HAP-1 (cell line): ENCODE data around the gene METAP1D.
"Not testable (repeated sequence)": the region's sequence is repeated elsewhere in the genome, so short reads cannot be mapped to it uniquely, and the experiment has no call there.

ENCODE experiments used
- DNase-seq, 2 experiments: peaks; one replicate each; pipeline ENCODE4 v3.0.0-alpha.2; 2016 to 2020; ENCODE audit warnings: low spot score in 2 of 2
- H3K27me3 ChIP-seq: fragments of 250-450 bp; sonication (Bioruptor Pico); 2 replicates; pipeline ENCODE4 v1.5.1; 2020; ENCODE audit warnings: low read depth, mild to moderate bottlenecking, moderate library complexity
- H3K36me3 ChIP-seq: fragments of 250-450 bp; sonication (Bioruptor Pico); replicated peaks from 2 replicates; pipeline ENCODE4 v1.5.1; 2020; ENCODE audit warnings: mild to moderate bottlenecking
- H3K4me1 ChIP-seq: fragments of 250-450 bp; sonication (Bioruptor Pico); 2 replicates; pipeline ENCODE4 v1.5.1; 2020; ENCODE audit warnings: mild to moderate bottlenecking
- H3K4me3 ChIP-seq: fragments of 250-450 bp; sonication (Bioruptor Pico); 2 replicates; pipeline ENCODE4 v1.5.1; 2020; ENCODE audit warnings: mild to moderate bottlenecking, moderate library complexity
- H3K9me3 ChIP-seq: fragments of 250-450 bp; sonication (Bioruptor Pico); 2 replicates; pipeline ENCODE4 v1.5.1; 2020; ENCODE audit warnings: mild to moderate bottlenecking, moderate library complexity
- in situ Hi-C: fragments of 300-500 bp; cut with MboI; formaldehyde crosslinking; loops from 3 replicates; pipeline ENCODE4 v1.14.3; 2020; ENCODE audit warnings: low sequenced_read_pairs, inconsistent platforms, mixed read lengths

METAP1D gene

GRCh38 chr2:172066394-172066886, 66.7 kb downstream of the METAP1D start:
- H3K4me1 ChIP-seq, result no peaks in the 10 kb centered on the region; the same call in 1 of the 2 replicates
- in situ Hi-C loops, result no loop called here
- no peaks in the 10 kb centered on the region for H3K27me3 ChIP-seq
- no peak for DNase-seq
- no peaks in the 10 kb centered on the region for H3K9me3 ChIP-seq
- no peaks in the 10 kb centered on the region for H3K36me3 ChIP-seq
- no peak overlapping the region for H3K4me3 ChIP-seq

GRCh38 chr2:172067905-172068304, 68.2 kb downstream of the METAP1D start:
- in situ Hi-C loops, H3K4me3 ChIP-seq, H3K27me3 ChIP-seq, DNase-seq, H3K9me3 ChIP-seq, H3K36me3 ChIP-seq: not testable (repeated sequence)
- H3K4me1 ChIP-seq, result peaks cover 13% of the 10 kb centered on the region

GRCh38 chr2:172070936-172071335, 71.2 kb downstream of the METAP1D start:
- DNase-seq, result no peak
- H3K36me3 ChIP-seq, result no peaks in the 10 kb centered on the region
- H3K27me3 ChIP-seq, result no peaks in the 10 kb centered on the region
- H3K4me3 ChIP-seq, result no peak overlapping the region
- no peaks in the 10 kb centered on the region for H3K9me3 ChIP-seq
- H3K4me1 ChIP-seq, result peaks cover 18% of the 10 kb centered on the region
- in situ Hi-C loops, result no loop called here

GRCh38 chr2:172072303-172072702, 72.5 kb downstream of the METAP1D start:
- DNase-seq, result no peak
- Histone ChIP-seq H3K4me1 (peaks cover 18% of the 10 kb centered on the region), H3K27me3 (no peaks in the 10 kb centered on the region), H3K36me3 (no peaks in the 10 kb centered on the region), H3K9me3 (no peaks in the 10 kb centered on the region), H3K4me3 (no peak overlapping the region)
- in situ Hi-C loops, result no loop called here

GRCh38 chr2:172072706-172073105, 73.0 kb downstream of the METAP1D start:
- no peaks in the 10 kb centered on the region for H3K36me3 ChIP-seq
- in situ Hi-C loops, result no loop called here

GRCh38 chr2:172073518-172073917, 73.8 kb downstream of the METAP1D start:
- DNase-seq, result no peak
- in situ Hi-C loops, result no loop called here
- Histone ChIP-seq H3K27me3 (no peaks in the 10 kb centered on the region), H3K36me3 (no peaks in the 10 kb centered on the region), H3K4me3 (no peak overlapping the region), H3K9me3 (no peaks in the 10 kb centered on the region), H3K4me1 (peaks cover 18% of the 10 kb centered on the region)

More at GRCh38 chr2:172072706-172073105, 73.0 kb downstream of the METAP1D start:
- H3K9me3 ChIP-seq, result no peaks in the 10 kb centered on the region
- no peak overlapping the region for H3K4me3 ChIP-seq
- peaks cover 18% of the 10 kb centered on the region for H3K4me1 ChIP-seq
- no peak for DNase-seq
- H3K27me3 ChIP-seq, result no peaks in the 10 kb centered on the region

GRCh38 chr2:172074254-172074653, 74.5 kb downstream of the METAP1D start:
- no peaks in the 10 kb centered on the region for H3K9me3 ChIP-seq
- peaks cover 18% of the 10 kb centered on the region for H3K4me1 ChIP-seq
- in situ Hi-C loops, result no loop called here
- no peaks in the 10 kb centered on the region for H3K36me3 ChIP-seq
- no peak for DNase-seq
- no peaks in the 10 kb centered on the region for H3K27me3 ChIP-seq
- no peak overlapping the region for H3K4me3 ChIP-seq

GRCh38 chr2:172079416-172079815, 79.7 kb downstream of the METAP1D start:
- H3K9me3 ChIP-seq, result no peaks in the 10 kb centered on the region
- in situ Hi-C loops, result no loop called here
- no peak overlapping the region for H3K4me3 ChIP-seq
- no peaks in the 10 kb centered on the region for H3K27me3 ChIP-seq
- H3K4me1 ChIP-seq, result peaks cover 5% of the 10 kb centered on the region
- DNase-seq, result no peak
- no peaks in the 10 kb centered on the region for H3K36me3 ChIP-seq

GRCh38 chr2:172079838-172080640, 80.3 kb downstream of the METAP1D start:
- Histone ChIP-seq H3K9me3 (no peaks in the 10 kb centered on the region), H3K36me3 (no peaks in the 10 kb centered on the region), H3K4me3 (no peak overlapping the region), H3K4me1 (peaks cover 5% of the 10 kb centered on the region), H3K27me3 (no peaks in the 10 kb centered on the region)
- in situ Hi-C loops, result no loop called here
- DNase-seq, result no peak

- in situ Hi-C loops, result no loop called here
- H3K27me3 ChIP-seq, result no peaks in the 10 kb centered on the region
- H3K4me3 ChIP-seq, result no peak overlapping the region
- no peaks in the 10 kb centered on the region for H3K36me3 ChIP-seq
- no peak for DNase-seq
- peaks cover 5% of the 10 kb centered on the region for H3K4me1 ChIP-seq
- no peaks in the 10 kb centered on the region for H3K9me3 ChIP-seq
Measured at GRCh38 chr2:172080641-172081220, 81.0 kb downstream of the METAP1D start.

GRCh38 chr2:172081221-172082022, 81.7 kb downstream of the METAP1D start:
- DNase-seq, result no peak
- Histone ChIP-seq H3K27me3 (no peaks in the 10 kb centered on the region), H3K4me1 (peaks cover 10% of the 10 kb centered on the region), H3K4me3 (no peak overlapping the region), H3K36me3 (no peaks in the 10 kb centered on the region), H3K9me3 (no peaks in the 10 kb centered on the region)
- in situ Hi-C loops, result no loop called here

- Histone ChIP-seq H3K4me1 (peaks cover 18% of the 10 kb centered on the region), H3K27me3 (no peaks in the 10 kb centered on the region), H3K36me3 (0 out of 2 replicates have a peak, but pooled peaks cover 3% of the 10 kb centered on the region), H3K9me3 (no peaks in the 10 kb centered on the region), H3K4me3 (no peak overlapping the region)
- DNase-seq, result no peak
- in situ Hi-C loops, result no loop called here
Measured at GRCh38 chr2:172082105-172082943, 82.6 kb downstream of the METAP1D start.

- H3K4me3 ChIP-seq, result no peak overlapping the region
- H3K4me1 ChIP-seq, result peaks cover 18% of the 10 kb centered on the region
- 0 out of 2 replicates have a peak, but pooled peaks cover 9% of the 10 kb centered on the region for H3K36me3 ChIP-seq
- in situ Hi-C loops, result no loop called here
- no peaks in the 10 kb centered on the region for H3K27me3 ChIP-seq
- H3K9me3 ChIP-seq, result no peaks in the 10 kb centered on the region
- no peak for DNase-seq
Measured at GRCh38 chr2:172082944-172083627, 83.3 kb downstream of the METAP1D start.
